Naive thymus-derived CD4-positive, alpha-beta T cell (primary cell): ENCODE measurements around the gene CD180. TPM values are rescaled to one million over a fixed set of nuclear protein-coding genes. Genes with fewer than 3 reads are reported as not detected.

Experiments
- ATAC-seq: fragments of 150-1000 bp; cut with Tn5 transposase; 2 replicates; pipeline ENCODE4 v1.10.0; 2021; ENCODE audit warnings: mild to moderate bottlenecking, moderate library complexity
- CTCF ChIA-PET: fragments of 350-600 bp; sonication (Branson Sonifier 250); formaldehyde crosslinking; loops from one replicate; lab custom pipeline; 2021; ENCODE audit warnings: antibody characterized with exemption; lab: Charles Lee
- POLR2A ChIA-PET: fragments of 350-600 bp; sonication (Branson Sonifier 250); formaldehyde crosslinking; loops from one replicate; lab custom pipeline; 2021; ENCODE audit warnings: antibody characterized with exemption, inconsistent platforms; lab: Charles Lee
- DNase-seq, 9 donors: peaks; one replicate each; pipeline versions ENCODE4 v3.0.0 to v3.0.0-alpha.2; 2020 to 2022; ENCODE audit warnings: mixed read lengths in 1 of 9
- H3K27ac ChIP-seq: one replicate; pipeline ENCODE4 v1.7.0; 2013; ENCODE audit warnings: mild to moderate bottlenecking, low read depth, low read length, moderate library complexity
- H3K27me3 ChIP-seq, 2 donors: one replicate each; pipeline ENCODE4 v1.7.0; 2013; ENCODE audit warnings: low read length in 2 of 2, mild to moderate bottlenecking in 2 of 2, moderate library complexity in 2 of 2; ENCODE audit not compliant: control insufficient read depth in 2 of 2, insufficient read depth in 2 of 2
- H3K36me3 ChIP-seq, 3 experiments: 1 replicate in 2 of 3; 2 replicates in 1 of 3; pipeline ENCODE4 v1.7.0; 2013; ENCODE audit warnings: low read length in 3 of 3, mild to moderate bottlenecking in 3 of 3, moderate library complexity in 1 of 3; ENCODE audit not compliant: insufficient read depth in 3 of 3, control insufficient read depth in 2 of 3
- H3K4me1 ChIP-seq, 2 donors: one replicate each; pipeline ENCODE4 v1.7.0; 2013; ENCODE audit warnings: low read length in 2 of 2, mild to moderate bottlenecking in 2 of 2, moderate library complexity in 1 of 2; ENCODE audit not compliant: control insufficient read depth in 2 of 2, insufficient read depth in 2 of 2
- H3K4me3 ChIP-seq: 2 replicates; pipeline ENCODE4 v1.7.0; 2013; ENCODE audit warnings: mild to moderate bottlenecking, low read length
- H3K9me3 ChIP-seq, 3 experiments: 1 replicate in 2 of 3; 2 replicates in 1 of 3; pipeline ENCODE4 v1.7.0; 2013; ENCODE audit warnings: low read length in 3 of 3; ENCODE audit not compliant: control insufficient read depth in 2 of 3
- H3K27ac Mint-ChIP-seq, 9 donors: one replicate each; pipeline ENCODE4 v1.8.0; 2020 to 2022; ENCODE audit warnings: mixed read lengths in 9 of 9, mild to moderate bottlenecking in 8 of 9, moderate library complexity in 5 of 9, inconsistent platforms in 2 of 9
- H3K27me3 Mint-ChIP-seq, 5 donors: one replicate each; pipeline ENCODE4 v1.8.0; 2021 to 2022; ENCODE audit warnings: mixed read lengths in 5 of 5, mild to moderate bottlenecking in 1 of 5
- H3K36me3 Mint-ChIP-seq, 5 donors: one replicate each; pipeline ENCODE4 v1.8.0; 2020 to 2022; ENCODE audit warnings: mixed read lengths in 5 of 5, mild to moderate bottlenecking in 3 of 5, inconsistent platforms in 1 of 5
- H3K4me1 Mint-ChIP-seq, 7 donors: one replicate each; pipeline ENCODE4 v1.8.0; 2020 to 2022; ENCODE audit warnings: mixed read lengths in 7 of 7, mild to moderate bottlenecking in 3 of 7, inconsistent platforms in 1 of 7
- H3K4me3 Mint-ChIP-seq, 10 donors: one replicate each; pipeline ENCODE4 v1.8.0; 2020 to 2022; ENCODE audit warnings: mild to moderate bottlenecking in 10 of 10, mixed read lengths in 10 of 10, moderate library complexity in 6 of 10, inconsistent platforms in 2 of 10
- H3K9me3 Mint-ChIP-seq, 11 donors: one replicate each; pipeline ENCODE4 v1.8.0; 2020 to 2022; ENCODE audit warnings: mixed read lengths in 11 of 11, mild to moderate bottlenecking in 4 of 11, inconsistent platforms in 1 of 11, moderate library complexity in 1 of 11
- intact Hi-C, 2 donors: fragments of 100-400 bp; cut with micrococcal nuclease; formaldehyde crosslinking; loops; one replicate each; pipeline ENCODE4 v1.15.1; 2023
- polyA plus RNA-seq, 2 donors: library from polyadenylated mRNA; unstranded; fragments of 300-500 nt; fragmentation: Illumina TruSeq; gene quantifications; one replicate each; pipeline ENCODE4 v1.2.3, GENCODE V29; 2021
- total RNA-seq, 6 experiments: library from RNA in 5 of 6; stranded (reverse) in 5 of 6; gene quantifications; 1 replicate in 5 of 6; 2 replicates in 1 of 6; pipeline ENCODE4 v1.2.3 and lab custom pipeline; 2021 to 2026

The CD180 gene
- total and polyA plus RNA-seq, 7 experiments from 2014 or later: 0.20 to 6.4 (median 0.65) TPM

DNA sequence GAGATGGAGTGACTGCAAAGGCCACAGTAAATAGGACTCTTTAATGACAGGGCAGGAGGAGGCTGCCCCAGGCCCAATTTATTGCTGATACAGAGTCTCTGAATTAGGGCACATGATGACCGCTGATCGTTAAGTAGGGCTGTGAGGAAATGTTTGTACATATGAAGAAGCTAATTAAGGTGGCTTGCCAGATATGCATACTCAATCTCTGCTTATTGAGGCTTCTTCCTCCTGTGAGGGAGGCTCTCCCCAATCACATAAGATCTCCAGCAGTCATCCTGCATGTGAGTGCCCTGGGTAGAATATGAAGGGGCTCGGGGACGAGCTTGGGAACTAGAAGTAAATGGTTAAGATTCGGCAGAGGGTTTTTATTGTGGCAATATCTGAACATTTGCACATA, 8.2 kb upstream of the CD180 start:
- Histone ChIP-seq H3K9me3 (peaks cover 0 to 4% (median 0%) of the 10 kb centered on the region in 3 experiments), H3K4me1 (peaks cover 56 to 87% of the 10 kb centered on the region in 2 donors), H3K4me3 (no peak overlapping the region), H3K27me3 (no peaks in the 10 kb centered on the region), H3K27ac (peak overlapping the region; percentile 64), H3K36me3 (no peaks in the 10 kb centered on the region)
- Mint-ChIP-seq H3K4me1 (peaks cover 50 to 100% (median 91%) of the 10 kb centered on the region in 7 donors), H3K36me3 (peaks cover 3 to 42% (median 5%) of the 10 kb centered on the region in 5 donors), H3K27me3 (peaks cover 0 to 2% (median 0%) of the 10 kb centered on the region in 5 donors), H3K9me3 (peaks cover 0 to 14% (median 4%) of the 10 kb centered on the region in 11 donors), H3K4me3 (peak overlapping the region in 8 of 10 donors; percentile 4 to 85 (median 58)), H3K27ac (peak overlapping the region; percentile 86 to 98 (median 94))
- ChIA-PET CTCF (interaction anchor here (1.3 to 16.2 kb wide), 2 partner anchors 11 to 42 kb away, joined by 3 to 370 read pairs; no protein-coding TSS in a partner anchor), POLR2A (interaction anchor here (0.8 to 13.7 kb wide), 9 partner anchors 9 to 200 kb away, joined by 3 to 348 read pairs (median 5); no protein-coding TSS in a partner anchor)
- DNase-seq (no peak), ATAC-seq (no peak)
- intact Hi-C loops: loop anchor here (5.0 to 10.0 kb wide), 7 partner anchors 898 to 1890 kb away; partner anchors contain the start of genes NLN (in 1 of the 2), PIK3R1 (in 1 of the 2), SGTB (in 1 of the 2) and SHLD3 (in 1 of the 2)

DNA sequence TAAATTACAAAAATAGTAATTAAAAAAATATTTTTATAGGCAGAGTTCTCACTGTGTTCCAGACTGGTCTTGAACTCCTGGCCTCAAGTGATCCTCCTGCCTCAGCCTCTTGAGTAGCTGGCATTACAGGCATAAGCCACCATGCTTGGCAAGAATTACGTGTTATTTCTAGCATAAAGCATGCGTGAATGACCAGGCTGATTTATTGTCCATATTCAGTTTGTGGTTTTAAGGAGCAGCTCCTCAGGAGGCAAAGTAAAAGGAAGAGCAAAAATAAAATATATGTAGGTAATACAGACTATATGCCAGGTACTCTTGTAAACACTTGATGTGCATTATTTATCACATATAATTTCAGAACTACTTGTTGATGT, 7.1 kb upstream of the CD180 start:
- Histone ChIP-seq H3K36me3 (no peaks in the 10 kb centered on the region), H3K9me3 (peaks cover 0 to 5% (median 4%) of the 10 kb centered on the region in 3 experiments), H3K4me3 (no peak overlapping the region), H3K27ac (peak overlapping the region; percentile 64), H3K27me3 (no peaks in the 10 kb centered on the region), H3K4me1 (peaks cover 53 to 77% of the 10 kb centered on the region in 2 donors)
- CTCF ChIA-PET: interaction anchor here (0.6 to 16.2 kb wide), 4 partner anchors 22 to 1010 kb away, joined by 3 to 370 read pairs (median 3); no protein-coding TSS in a partner anchor
- H3K4me3 Mint-ChIP-seq: peak overlapping the region in 5 of 10 donors; percentile 27 to 85 (median 57)
- ATAC-seq (no peak), DNase-seq (no peak)
- peak overlapping the region in 8 of 9 donors; percentile 17 to 98 (median 91) for H3K27ac Mint-ChIP-seq
- peaks cover 5 to 51% (median 10%) of the 10 kb centered on the region in 5 donors for H3K36me3 Mint-ChIP-seq
- intact Hi-C loops: loop anchor here (10.0 kb wide), 4 partner anchors 1231 to 1891 kb away; partner anchors contain the start of genes NLN (in 1 of the 2), SGTB (in 1 of the 2), SHLD3 (in 1 of the 2) and SLC30A5 (in 1 of the 2)
- H3K4me1 Mint-ChIP-seq: peaks cover 59 to 100% (median 91%) of the 10 kb centered on the region in 7 donors
- POLR2A ChIA-PET: interaction anchor here (0.6 to 13.7 kb wide), 8 partner anchors 11 to 1452 kb away, joined by 3 to 348 read pairs (median 4); no protein-coding TSS in a partner anchor
- peaks cover 0 to 25% (median 12%) of the 10 kb centered on the region in 11 donors for H3K9me3 Mint-ChIP-seq
- H3K27me3 Mint-ChIP-seq: peaks cover 0 to 2% (median 0%) of the 10 kb centered on the region in 5 donors

DNA sequence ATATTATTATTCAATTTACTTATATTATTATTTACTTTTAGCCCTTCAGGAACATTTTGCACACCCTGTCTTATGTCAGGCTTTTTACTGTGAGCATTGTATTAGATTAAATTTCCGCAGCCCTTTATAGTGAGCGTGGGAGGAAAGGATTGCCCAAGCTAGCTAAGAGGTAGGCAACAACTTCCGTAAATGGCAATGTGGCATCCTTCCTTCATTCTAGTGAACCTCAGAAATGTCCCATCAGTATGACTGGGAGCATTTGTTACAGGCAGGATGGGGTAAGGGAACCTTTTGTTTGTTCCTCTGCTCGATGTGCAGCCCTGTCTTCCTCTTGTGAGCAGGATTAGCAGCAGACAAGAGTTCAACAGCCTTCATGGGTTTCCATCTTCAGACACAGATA, 6.2 kb upstream of the CD180 start:
- intact Hi-C loops: loop anchor here (10.0 kb wide), 4 partner anchors 1232 to 1892 kb away; partner anchors contain the start of genes NLN (in 1 of the 2), SGTB (in 1 of the 2), SHLD3 (in 1 of the 2) and SLC30A5 (in 1 of the 2)
- Histone ChIP-seq H3K27ac (peak overlapping the region; percentile 14), H3K4me1 (peaks cover 45 to 69% of the 10 kb centered on the region in 2 donors), H3K4me3 (no peak overlapping the region), H3K27me3 (no peaks in the 10 kb centered on the region), H3K9me3 (peaks cover 0 to 5% (median 4%) of the 10 kb centered on the region in 3 experiments), H3K36me3 (no peaks in the 10 kb centered on the region)
- ATAC-seq (peak; percentile 42), DNase-seq (peak in 3 of 9 donors; percentile 27 to 56 (median 31))
- Mint-ChIP-seq H3K27me3 (peaks cover 0 to 2% (median 0%) of the 10 kb centered on the region in 5 donors), H3K36me3 (peaks cover 5 to 55% (median 10%) of the 10 kb centered on the region in 5 donors), H3K27ac (peak overlapping the region; percentile 82 to 98 (median 91)), H3K9me3 (peaks cover 0 to 33% (median 12%) of the 10 kb centered on the region in 11 donors), H3K4me1 (peaks cover 52 to 100% (median 93%) of the 10 kb centered on the region in 7 donors), H3K4me3 (peak overlapping the region; percentile 25 to 85 (median 69))
- CTCF ChIA-PET: interaction anchor here (1.0 to 16.2 kb wide), 3 partner anchors 21 to 1050 kb away, joined by 3 to 370 read pairs (median 3); no protein-coding TSS in a partner anchor
- POLR2A ChIA-PET: interaction anchor here (1.0 to 13.7 kb wide), 3 partner anchors 14 to 39 kb away, joined by 3 to 348 read pairs (median 4); no protein-coding TSS in a partner anchor

DNA sequence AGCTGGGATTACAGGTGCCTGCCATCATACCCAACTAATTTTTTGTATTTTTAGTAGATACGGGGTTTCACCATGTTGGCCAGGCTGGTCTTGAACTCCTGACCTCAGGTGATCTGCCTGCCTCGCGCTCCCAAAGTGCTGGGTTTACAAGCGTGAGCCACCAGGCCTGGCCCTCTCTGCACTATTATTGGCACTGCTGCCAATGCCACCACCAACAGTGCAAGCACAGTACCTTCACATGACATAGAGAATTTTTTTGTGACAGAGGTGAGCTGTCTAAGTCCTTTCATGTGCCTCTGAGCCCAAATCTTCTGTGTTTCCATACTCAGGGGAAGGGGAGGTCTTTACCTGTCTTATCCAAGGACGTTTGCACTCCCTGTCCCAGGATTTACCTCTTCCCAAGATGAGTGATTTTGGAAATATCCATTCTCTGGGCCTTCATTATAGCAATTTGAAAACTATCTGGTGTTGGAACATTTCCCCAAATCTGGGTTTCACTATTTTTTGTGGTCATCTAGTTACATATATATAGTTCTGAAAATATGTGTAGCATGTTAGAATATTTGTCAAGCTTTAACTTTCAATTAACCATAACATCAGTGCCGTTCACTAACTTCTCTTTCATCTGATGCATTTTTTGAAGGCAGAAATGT, 5.4 kb upstream of the CD180 start:
- peak overlapping the region; percentile 46 for H3K27ac ChIP-seq
- H3K4me3 ChIP-seq: no peak overlapping the region
- peak overlapping the region; percentile 9 to 98 (median 82) for H3K27ac Mint-ChIP-seq

DNA sequence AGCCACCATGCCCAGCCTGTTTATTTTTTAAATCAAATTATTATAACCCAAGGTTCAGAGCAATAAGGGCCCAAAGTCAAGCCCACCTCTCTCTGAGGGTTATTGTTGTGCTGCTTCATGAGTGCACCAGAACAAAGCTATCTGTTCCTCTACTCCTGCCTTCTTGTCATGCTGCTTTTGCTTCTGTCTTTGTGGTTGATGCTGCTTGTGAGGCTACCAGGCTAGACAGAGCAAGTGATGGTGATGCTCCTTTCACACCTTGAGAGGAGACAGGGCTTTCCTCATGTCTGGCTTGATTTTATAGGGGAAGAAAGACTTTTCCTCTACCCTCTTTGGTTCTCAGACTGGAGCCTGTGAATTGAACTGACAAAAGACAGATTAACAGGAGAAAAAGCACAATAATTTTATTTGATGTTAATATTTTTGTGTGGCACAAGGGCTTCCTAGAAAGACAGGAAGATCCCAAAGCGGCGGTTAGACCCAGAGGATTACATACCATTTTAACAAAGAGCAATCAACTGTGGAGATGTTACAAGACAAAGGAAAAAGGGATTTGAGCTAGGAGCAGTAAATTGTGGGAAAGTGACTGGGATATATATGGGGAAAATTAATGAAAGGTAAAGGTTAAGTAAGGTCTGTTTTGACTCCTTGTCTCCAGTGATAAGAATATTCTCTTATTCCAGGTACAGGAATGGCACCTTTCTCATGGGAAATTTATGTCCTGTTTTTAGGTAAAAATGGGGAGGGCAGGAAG, 4.4 kb upstream of the CD180 start:
- intact Hi-C loops: loop anchor here (10.0 kb wide), 4 partner anchors 1234 to 1894 kb away; partner anchors contain the start of genes NLN (in 1 of the 2), SGTB (in 1 of the 2), SHLD3 (in 1 of the 2) and SLC30A5 (in 1 of the 2)
- Mint-ChIP-seq H3K27ac (peak overlapping the region in 7 of 9 donors; percentile 4 to 98 (median 56)), H3K4me1 (peaks cover 46 to 98% (median 90%) of the 10 kb centered on the region in 7 donors), H3K36me3 (peaks cover 5 to 61% (median 10%) of the 10 kb centered on the region in 5 donors), H3K27me3 (no peaks in the 10 kb centered on the region), H3K9me3 (peaks cover 0 to 33% (median 12%) of the 10 kb centered on the region in 11 donors), H3K4me3 (peak overlapping the region in 2 of 10 donors; percentile 24 to 46)
- Histone ChIP-seq H3K9me3 (peaks cover 0 to 5% (median 4%) of the 10 kb centered on the region in 3 experiments), H3K4me3 (no peak overlapping the region), H3K27me3 (no peaks in the 10 kb centered on the region), H3K27ac (no peak overlapping the region), H3K4me1 (peaks cover 28 to 50% of the 10 kb centered on the region in 2 donors), H3K36me3 (no peaks in the 10 kb centered on the region)
- POLR2A ChIA-PET: interaction anchor here (0.8 to 13.7 kb wide), 2 partner anchors 37 to 1015 kb away, joined by 3 to 348 read pairs; no protein-coding TSS in a partner anchor
- no peak for DNase-seq
- no peak for ATAC-seq
- CTCF ChIA-PET: interaction anchor here (0.6 to 16.2 kb wide), 2 partner anchors 38 to 45 kb away, joined by 3 to 370 read pairs; no protein-coding TSS in a partner anchor

More for the DNA sequence above, 5.4 kb upstream of the CD180 start:
- Histone ChIP-seq H3K36me3 (no peaks in the 10 kb centered on the region), H3K27me3 (no peaks in the 10 kb centered on the region), H3K9me3 (peaks cover 0 to 5% (median 4%) of the 10 kb centered on the region in 3 experiments), H3K4me1 (peaks cover 37 to 61% of the 10 kb centered on the region in 2 donors)
- DNase-seq (no peak), ATAC-seq (no peak)
- intact Hi-C loops: loop anchor here (10.0 kb wide), 4 partner anchors 1233 to 1893 kb away; partner anchors contain the start of genes NLN (in 1 of the 2), SGTB (in 1 of the 2), SHLD3 (in 1 of the 2) and SLC30A5 (in 1 of the 2)
- ChIA-PET CTCF (interaction anchor here (0.7 to 16.2 kb wide), 3 partner anchors 39 to 1051 kb away, joined by 3 to 370 read pairs (median 9); no protein-coding TSS in a partner anchor), POLR2A (interaction anchor here (0.6 to 13.7 kb wide), 3 partner anchors 14 to 336 kb away, joined by 3 to 348 read pairs (median 4); no protein-coding TSS in a partner anchor)
- peak overlapping the region in 6 of 10 donors; percentile 16 to 85 (median 41) for H3K4me3 Mint-ChIP-seq
- H3K4me1 Mint-ChIP-seq: peaks cover 49 to 99% (median 93%) of the 10 kb centered on the region in 7 donors
- H3K27me3 Mint-ChIP-seq: peaks cover 0 to 2% (median 0%) of the 10 kb centered on the region in 5 donors
- peaks cover 5 to 60% (median 10%) of the 10 kb centered on the region in 5 donors for H3K36me3 Mint-ChIP-seq
- peaks cover 0 to 33% (median 12%) of the 10 kb centered on the region in 11 donors for H3K9me3 Mint-ChIP-seq
